HG02763 (cell line): ENCODE measurements around the gene FAM204A.

ENCODE experiments used
- ATAC-seq: cut with Tn5 transposase; IDR thresholded peaks from one replicate; pipeline ENCODE4 v1.9.1; 2021; ENCODE audit warnings: mild to moderate bottlenecking, moderate library complexity; ENCODE audit not compliant: unreplicated experiment

FAM204A gene

GRCh38 chr10:118332948-118333710, 9.0 kb downstream of the FAM204A start:
- no peak for ATAC-seq

GRCh38 chr10:118332236-118332635, 9.9 kb downstream of the FAM204A start:
- ATAC-seq, result peak; percentile 91

- ATAC-seq, result no peak
Observed at GRCh38 chr10:118330295-118331076, 11.6 kb downstream of the FAM204A start.

- ATAC-seq, result no peak
Observed at GRCh38 chr10:118324140-118324539, 18.0 kb downstream of the FAM204A start.

GRCh38 chr10:118321724-118322575, 20.2 kb downstream of the FAM204A start:
- ATAC-seq, result no peak

GRCh38 chr10:118315629-118316028, 26.5 kb downstream of the FAM204A start:
- no peak for ATAC-seq

GRCh38 chr10:118314882-118315281, 27.2 kb downstream of the FAM204A start:
- no peak for ATAC-seq

GRCh38 chr10:118311505-118311904, 30.6 kb downstream of the FAM204A start:
- no peak for ATAC-seq

- ATAC-seq, result no peak
Observed at GRCh38 chr10:118310822-118311221, 31.3 kb downstream of the FAM204A start.

GRCh38 chr10:118309911-118310310, 32.2 kb downstream of the FAM204A start:
- no peak for ATAC-seq

GRCh38 chr10:118308664-118309063, 33.5 kb downstream of the FAM204A start:
- no peak for ATAC-seq

GRCh38 chr10:118307859-118308258, 34.3 kb downstream of the FAM204A start:
- ATAC-seq, result no peak

GRCh38 chr10:118307220-118307619, 34.9 kb downstream of the FAM204A start:
- no peak for ATAC-seq

GRCh38 chr10:118305730-118306129, 36.4 kb downstream of the FAM204A start:
- ATAC-seq, result no peak

GRCh38 chr10:118304521-118304920, 37.6 kb downstream of the FAM204A start:
- no peak for ATAC-seq

GRCh38 chr10:118301211-118301610, 40.9 kb downstream of the FAM204A start:
- ATAC-seq, result no peak

- ATAC-seq, result no peak
Observed at GRCh38 chr10:118300320-118300719, 41.8 kb downstream of the FAM204A start.

- ATAC-seq, result no peak
Observed at GRCh38 chr10:118298787-118299186, 43.3 kb downstream of the FAM204A start.

GRCh38 chr10:118291122-118291521, 51.0 kb downstream of the FAM204A start:
- no peak for ATAC-seq

- ATAC-seq, result no peak
Observed at GRCh38 chr10:118290471-118290995, 51.6 kb downstream of the FAM204A start.
